ENCODE measurements around the gene AKAP1.

GRCh38 chr17:57142925-57143324 is 57.9 kb downstream of the AKAP1 start:
- TF ChIP-seq EZH2 (IDR thresholded peaks at IDR 0.05; ENCODE audit: insufficient read depth, poor library complexity, severe bottlenecking) (no peak), EZH2phosphoT487 (IDR thresholded peaks at IDR 0.05; ENCODE audit: insufficient read depth, low read depth) (no peak)
